HG02571 (cell line): ENCODE data around the gene CCDC6.
"Not testable (repeated sequence)": the region's sequence is repeated elsewhere in the genome, so short reads cannot be mapped to it uniquely, and the experiment has no call there.

ENCODE experiments used
- ATAC-seq: cut with Tn5 transposase; IDR thresholded peaks from one replicate; pipeline ENCODE4 v1.9.1; 2021; ENCODE audit warnings: mild to moderate bottlenecking, moderate library complexity; ENCODE audit not compliant: unreplicated experiment

CCDC6 gene

GRCh38 chr10:59774451-59774850 lies 131.9 kb downstream of the CCDC6 start:
- ATAC-seq, result no peak

DNA sequence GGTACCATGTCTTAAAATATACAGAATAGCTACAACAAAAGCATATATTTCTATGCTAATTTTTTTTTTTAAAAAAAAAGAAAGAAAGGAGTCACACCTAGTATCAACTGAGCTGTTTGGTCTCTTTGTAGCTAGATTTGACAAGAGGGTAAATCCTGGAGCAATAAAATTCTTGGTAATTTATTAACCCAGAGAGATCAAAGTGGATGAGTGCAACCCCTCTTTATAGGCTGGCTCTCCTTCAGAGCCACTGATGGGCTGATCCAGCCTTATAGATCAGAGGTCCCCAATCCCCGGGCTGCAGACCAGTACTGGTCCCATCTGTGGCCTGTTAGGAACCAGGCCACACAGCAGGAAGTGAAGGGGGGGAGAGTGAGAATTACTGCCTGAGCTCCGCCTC lies 133.3 kb downstream of the CCDC6 start:
- ATAC-seq, result no peak

DNA sequence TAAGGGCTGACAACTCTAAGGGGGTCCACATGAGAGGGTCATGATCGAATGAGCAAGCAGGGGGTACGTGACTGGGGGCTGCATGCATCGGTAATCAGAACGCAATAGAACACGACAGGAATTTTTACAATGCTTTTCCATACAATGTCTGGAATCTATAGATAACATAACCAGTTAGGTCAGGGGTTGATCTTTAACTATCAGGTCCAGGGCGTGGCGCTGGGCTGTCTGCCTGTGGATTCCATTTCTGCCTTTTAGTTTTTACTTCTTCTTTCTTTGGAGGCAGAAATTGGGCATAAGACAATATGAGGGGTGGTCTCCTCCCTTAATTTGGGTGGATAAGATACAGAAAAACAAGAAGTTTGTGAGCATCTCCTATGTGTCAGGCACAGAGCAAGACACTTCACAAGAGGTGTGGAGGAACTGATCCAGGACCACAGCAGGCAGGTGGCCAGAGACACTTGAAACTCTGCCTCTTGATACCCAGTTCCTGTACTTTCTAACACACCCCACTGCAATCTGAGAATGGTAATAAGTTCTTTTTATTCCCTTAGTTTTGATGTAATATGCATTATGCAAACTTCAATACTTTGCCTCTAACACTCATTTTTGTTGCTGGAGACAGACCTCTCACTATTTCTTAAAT lies 135.1 kb downstream of the CCDC6 start:
- ATAC-seq, result no peak

- ATAC-seq, result no peak
Observed at GRCh38 chr10:59770689-59771088, 135.7 kb downstream of the CCDC6 start.

DNA sequence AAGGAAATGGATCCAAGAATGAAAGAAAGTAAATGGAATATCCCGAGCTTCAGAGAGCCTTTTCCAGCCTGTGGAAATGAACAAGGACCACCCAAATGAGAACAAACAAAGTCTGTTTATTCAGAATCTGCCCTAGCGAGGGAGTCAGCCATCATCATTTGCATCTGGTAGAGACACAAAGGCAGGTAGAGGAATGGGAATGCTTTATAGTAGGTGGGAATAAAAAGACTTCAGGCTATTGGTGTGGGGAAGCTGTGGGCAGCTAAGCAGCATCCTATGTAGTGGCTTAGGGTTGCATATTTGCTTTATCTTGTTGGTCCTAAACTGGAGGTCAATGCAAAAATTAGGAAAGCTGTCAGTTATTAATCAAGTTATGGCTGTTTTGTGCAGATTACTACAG lies 143.9 kb downstream of the CCDC6 start:
- ATAC-seq, result no peak

- ATAC-seq, result no peak
Observed at GRCh38 chr10:59757966-59758365, 148.4 kb downstream of the CCDC6 start.

DNA sequence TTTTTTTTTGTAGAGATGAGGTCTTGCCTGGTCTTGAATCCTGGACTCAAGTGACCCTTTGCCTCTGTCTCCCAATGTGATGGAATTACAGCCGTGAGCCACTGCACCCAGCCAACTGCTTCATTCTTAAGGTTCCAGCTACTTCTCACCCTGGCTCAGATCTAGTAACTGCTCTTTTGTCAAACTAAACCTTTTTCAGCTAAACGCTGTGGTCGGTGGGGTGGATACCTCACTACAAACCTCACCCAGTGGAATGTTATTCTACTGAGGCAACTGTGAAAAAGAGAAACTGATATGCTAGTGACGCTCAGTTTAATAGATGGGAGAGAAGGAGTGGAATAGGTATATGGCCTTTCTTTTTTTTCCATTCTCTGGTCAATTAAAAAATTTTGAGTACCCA lies 151.4 kb downstream of the CCDC6 start:
- ATAC-seq, result no peak

- no peak for ATAC-seq
Observed at GRCh38 chr10:59753267-59753666, 153.1 kb downstream of the CCDC6 start, which contains the start of gene MRLN. TSS of gene MRLN (minus strand) at chr10:59753455.

DNA sequence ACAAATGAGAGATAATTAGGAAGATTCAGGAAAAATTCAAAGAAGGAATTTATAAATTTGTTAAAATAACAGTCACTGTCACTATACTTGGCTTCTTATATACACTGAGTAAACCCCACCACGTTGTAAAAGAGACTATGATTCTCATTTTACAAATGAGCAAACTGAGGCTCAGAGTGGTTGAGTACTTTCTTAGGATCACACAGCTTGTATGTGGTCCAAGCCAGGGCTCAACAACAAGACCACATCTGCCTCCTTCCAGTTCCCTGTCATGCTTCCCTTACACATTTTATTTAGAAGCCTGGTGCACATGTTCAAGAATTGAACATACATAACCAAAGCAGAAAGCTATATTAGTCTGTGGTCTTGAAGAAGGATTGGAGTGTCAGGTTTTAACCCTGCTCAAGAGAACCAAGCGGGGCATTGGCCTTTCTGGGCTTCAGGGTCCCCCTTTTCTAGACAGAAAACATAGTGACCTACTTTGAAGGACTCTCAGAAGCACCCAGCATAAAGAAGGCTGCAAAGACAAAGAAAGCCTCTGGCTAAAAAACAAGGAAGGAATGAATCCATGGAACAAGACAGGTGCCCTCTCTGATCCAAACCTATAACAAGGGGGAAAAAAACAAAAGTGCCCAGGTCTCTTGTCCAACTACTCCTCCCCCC lies 153.9 kb downstream of the CCDC6 start:
- no peak for ATAC-seq

GRCh38 chr10:59750155-59750945 lies 156.0 kb downstream of the CCDC6 start:
- no peak for ATAC-seq

DNA sequence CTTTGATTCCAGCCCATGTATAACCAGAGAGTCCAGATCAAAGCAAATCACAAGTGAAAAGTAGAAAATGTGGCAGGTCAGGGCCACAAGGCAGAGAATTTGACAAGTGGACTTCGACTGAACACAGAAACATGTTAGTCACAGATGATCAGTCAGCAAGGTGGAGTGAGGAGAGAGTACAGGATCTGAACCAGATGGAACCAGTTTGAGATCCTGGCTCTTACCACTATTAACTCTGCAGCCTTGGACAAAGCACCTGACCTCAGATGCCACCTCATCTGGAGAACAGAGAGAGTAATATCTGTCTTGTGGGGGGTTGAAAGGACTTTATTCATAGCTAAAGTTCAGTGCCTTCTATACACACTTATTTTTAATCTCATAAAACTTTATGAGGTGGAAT lies 157.5 kb downstream of the CCDC6 start:
- ATAC-seq, result no peak

DNA sequence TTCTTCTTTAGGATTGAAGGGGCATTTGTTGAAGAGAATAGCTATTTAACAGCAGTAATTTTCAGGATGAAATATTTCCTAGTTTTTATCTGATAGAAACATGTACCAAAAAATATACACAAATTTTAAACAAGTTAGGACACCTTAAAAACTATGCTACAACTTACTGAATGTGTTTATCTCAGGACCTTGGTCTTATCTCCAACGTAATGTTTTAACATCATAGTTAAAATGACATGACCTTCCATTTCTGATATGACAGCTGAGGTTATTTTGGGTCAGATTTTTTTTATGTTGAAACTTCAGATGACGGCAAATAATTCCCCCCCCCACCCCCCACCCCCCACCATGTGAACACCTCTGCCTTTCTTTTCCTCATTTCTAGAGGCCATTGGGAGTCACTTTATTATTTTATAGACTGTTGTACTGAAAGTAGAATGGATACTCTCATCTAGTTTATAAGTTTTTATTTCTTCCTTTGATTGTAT lies 161.1 kb downstream of the CCDC6 start:
- no peak for ATAC-seq

DNA sequence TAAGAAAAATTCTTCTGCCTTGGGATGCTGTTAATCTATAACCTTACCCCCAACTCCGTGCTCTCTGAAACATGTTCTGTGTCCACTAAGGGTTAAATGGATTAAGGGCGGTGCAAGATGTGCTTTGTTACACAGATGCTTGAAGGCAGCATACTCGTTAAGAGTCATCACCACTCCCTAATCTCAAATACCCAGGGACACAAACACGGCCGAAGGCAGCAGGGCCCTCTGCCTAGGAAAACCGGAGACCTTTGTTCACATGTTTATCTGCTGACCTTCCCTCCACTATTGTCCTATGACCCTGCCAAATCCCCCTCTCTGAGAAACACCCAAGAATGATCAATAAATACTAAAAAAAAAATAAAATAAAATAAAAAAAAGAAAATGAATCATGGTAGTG lies 161.6 kb downstream of the CCDC6 start:
- not testable (repeated sequence) for ATAC-seq

- ATAC-seq, result not testable (repeated sequence)
Observed at GRCh38 chr10:59744156-59744555, 162.2 kb downstream of the CCDC6 start.

GRCh38 chr10:59741583-59741982 lies 164.8 kb downstream of the CCDC6 start:
- ATAC-seq, result no peak

DNA sequence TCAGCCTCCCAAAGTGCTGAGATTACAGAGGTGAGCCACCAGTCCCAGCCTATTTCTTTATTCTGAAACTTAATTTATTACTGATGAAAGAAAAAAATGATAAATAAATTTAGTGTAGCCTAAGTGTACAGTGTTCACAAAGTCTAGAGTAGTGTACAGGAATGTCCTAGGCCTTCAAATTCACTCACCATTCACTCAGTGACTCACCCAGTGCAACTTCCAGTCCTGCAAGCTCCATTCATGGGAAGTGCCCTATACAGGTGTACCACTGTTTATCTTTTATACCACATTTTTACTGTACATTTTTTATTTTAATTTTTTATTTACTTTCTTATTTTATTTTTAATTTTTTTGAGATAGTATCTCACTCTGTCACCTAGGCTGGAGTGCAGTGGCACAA lies 165.3 kb downstream of the CCDC6 start:
- ATAC-seq, result no peak
